A673 (cell line): Measurements from ENCODE around the gene BRME1. TPM values are rescaled to one million over a fixed set of nuclear protein-coding genes. Genes with fewer than 3 reads are reported as not detected.

Source experiments
- BruUV-seq: library from RNA; stranded (reverse); fragments of 400-500 nt; replicated peaks from 2 replicates; lab custom pipeline; 2021; lab: Mats Ljungman, UMichigan
- CTCF ChIA-PET: fragments of 300-600 bp; sonication (Branson Sonifier 250); formaldehyde crosslinking; loops from one replicate; lab custom pipeline; 2022; ENCODE audit warnings: antibody characterized with exemption; lab: Charles Lee
- POLR2A ChIA-PET: fragments of 300-600 bp; sonication (Branson Sonifier 250); formaldehyde crosslinking; loops from one replicate; lab custom pipeline; 2022; ENCODE audit warnings: antibody characterized with exemption; ENCODE audit not compliant: low non-redundant PET; lab: Charles Lee
- DNase-seq: peaks from one replicate; pipeline ENCODE4 v3.0.0-alpha.2; 2015; ENCODE audit warnings: low spot score
- H3K27ac ChIP-seq: fragments of 200-600 bp; sonication (generic); 2 replicates; pipeline ENCODE4 v1.5.1; 2016; ENCODE audit warnings: mixed run types, low read depth, mild to moderate bottlenecking, mixed read lengths, antibody characterized with exemption, low read length; ENCODE audit not compliant: poor library complexity, severe bottlenecking
- H3K27me3 ChIP-seq: fragments of 200-600 bp; sonication (generic); replicated peaks from 2 replicates; pipeline ENCODE4 v1.6.1; 2017; ENCODE audit warnings: mixed run types, low read depth, mild to moderate bottlenecking, mixed read lengths, antibody characterized with exemption, low read length; ENCODE audit not compliant: insufficient read depth, poor library complexity
- H3K36me3 ChIP-seq: fragments of 200-600 bp; sonication (generic); 2 replicates; pipeline ENCODE4 v1.6.1; 2016; ENCODE audit warnings: mixed run types, mild to moderate bottlenecking, mixed read lengths, antibody characterized with exemption, low read length; ENCODE audit not compliant: insufficient read depth, poor library complexity, severe bottlenecking
- H3K4me1 ChIP-seq: fragments of 200-600 bp; sonication (generic); 2 replicates; pipeline ENCODE4 v1.6.1; 2017; ENCODE audit warnings: mixed run types, mild to moderate bottlenecking, mixed read lengths, antibody characterized with exemption, low read length; ENCODE audit not compliant: insufficient read depth, poor library complexity, severe bottlenecking
- H3K4me3 ChIP-seq: fragments of 200-600 bp; sonication (generic); 2 replicates; pipeline ENCODE4 v1.5.1; 2016; ENCODE audit warnings: low read depth, mixed run types, mild to moderate bottlenecking, mixed read lengths, low read length; ENCODE audit not compliant: poor library complexity, severe bottlenecking
- H3K9me3 ChIP-seq: fragments of 200-600 bp; sonication (generic); 2 replicates; pipeline ENCODE4 v1.6.1; 2016; ENCODE audit warnings: mixed run types, low read depth, mild to moderate bottlenecking, mixed read lengths, antibody characterized with exemption, low read length; ENCODE audit not compliant: poor library complexity, severe bottlenecking
- CTCF ChIP-seq: fragments of 300-800, 200-600 bp; sonication (generic); conservative IDR thresholded peaks from 2 replicates; pipeline ENCODE4 v1.5.1; 2017; ENCODE audit warnings: low read depth, mild to moderate bottlenecking, antibody characterized with exemption, low read length, moderate library complexity, mixed read lengths
- EZH2 ChIP-seq: fragments of 200-600 bp; sonication (generic); IDR thresholded peaks from 2 replicates; pipeline ENCODE4 v1.6.1; 2017; ENCODE audit warnings: borderline replicate concordance, low read depth, mild to moderate bottlenecking, mixed read lengths, antibody characterized with exemption, low read length; ENCODE audit not compliant: poor library complexity, severe bottlenecking
- intact Hi-C: fragments of 100-400 bp; cut with micrococcal nuclease; formaldehyde crosslinking; loops from one replicate; pipeline ENCODE4 v1.10.0; 2022; ENCODE audit not compliant: unreplicated experiment
- total RNA-seq: library from RNA; stranded (reverse); gene quantifications from 2 replicates; pipeline ENCODE4 v1.2.3, GENCODE V29; 2021

Gene BRME1
- total RNA-seq, 1 experiment from 2014 or later, result 4.0 TPM

GRCh38 chr19:13877303-13877702 lies 28.6 kb downstream of the BRME1 start:
- Histone ChIP-seq H3K27ac (no peak overlapping the region), H3K4me1 (peaks cover 26% of the 10 kb centered on the region), H3K4me3 (no peak overlapping the region), H3K36me3 (no peaks in the 10 kb centered on the region), H3K27me3 (no peaks in the 10 kb centered on the region), H3K9me3 (no peaks in the 10 kb centered on the region)
- BruUV-seq, result no TSS peak
- intact Hi-C loops, result no loop called here
- ChIA-PET POLR2A (no interaction called here), CTCF (no interaction called here)
- TF ChIP-seq CTCF (no peak), EZH2 (no peak)
- no peak for DNase-seq

DNA sequence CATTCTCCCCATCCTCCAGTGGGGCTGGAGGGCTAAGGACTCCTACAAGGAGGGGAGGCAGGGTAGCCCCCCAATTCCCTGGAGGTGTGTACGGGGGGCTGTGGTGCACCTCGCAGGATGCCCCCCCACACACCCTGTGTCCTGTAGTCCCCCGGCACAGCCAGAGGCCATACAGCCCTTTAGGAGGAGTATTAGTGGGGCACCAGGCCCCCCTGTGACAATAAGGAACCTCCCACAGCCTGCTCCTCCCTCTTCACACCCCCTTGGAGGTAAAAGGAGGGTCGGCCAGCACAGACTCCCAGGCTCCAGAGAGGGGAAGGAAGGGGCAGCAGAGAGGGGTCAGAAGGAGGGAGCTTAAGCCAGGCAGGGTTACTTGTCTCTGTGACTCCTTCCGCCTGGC lies 29.1 kb downstream of the BRME1 start, which contains the start of gene NANOS3:
TSS of gene NANOS3 (plus strand) at position 301 of the 400 bp plus-strand sequence. CDS start 115 bp downstream, outside the sequence.
- peaks cover 26% of the 10 kb centered on the region for H3K4me1 ChIP-seq
- no peaks in the 10 kb centered on the region for H3K27me3 ChIP-seq
- ChIA-PET CTCF (no interaction called here), POLR2A (no interaction called here)
- BruUV-seq, result no TSS peak
- no peak for DNase-seq
- no peak within 1 kb of the TSS for H3K4me3 ChIP-seq
- H3K9me3 ChIP-seq, result no peaks in the 10 kb centered on the region
- H3K36me3 ChIP-seq, result no peaks in the 10 kb centered on the region
- TF ChIP-seq EZH2 (no peak), CTCF (no peak)
- intact Hi-C loops, result no loop called here
- no peak within 1 kb of the TSS for H3K27ac ChIP-seq

DNA sequence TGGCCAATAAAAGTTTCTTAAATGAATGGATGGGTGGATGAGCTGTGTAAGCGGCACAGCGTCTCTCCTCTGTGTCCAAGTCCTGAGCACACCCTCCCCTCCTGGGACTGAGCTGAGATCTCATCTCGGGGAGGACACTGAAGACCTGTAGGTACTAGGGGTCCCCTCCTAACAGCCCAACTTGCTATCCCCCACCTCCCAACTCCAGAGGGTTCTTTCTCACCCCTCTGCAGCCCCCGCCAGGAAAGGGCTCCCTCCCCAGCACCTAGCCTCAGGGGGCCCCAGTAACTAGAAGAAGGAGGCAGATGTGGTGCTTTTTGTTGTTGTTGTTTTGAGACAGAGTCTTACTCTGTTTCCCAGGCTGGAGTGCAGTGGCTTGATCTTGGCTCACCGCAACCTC lies 30.1 kb downstream of the BRME1 start:
- CTCF ChIA-PET, result no interaction called here
- Histone ChIP-seq H3K27ac (no peak overlapping the region), H3K36me3 (no peaks in the 10 kb centered on the region), H3K4me1 (peaks cover 19% of the 10 kb centered on the region), H3K9me3 (no peaks in the 10 kb centered on the region), H3K4me3 (no peak overlapping the region), H3K27me3 (no peaks in the 10 kb centered on the region)
- POLR2A ChIA-PET, result no interaction called here
- no peak for TF ChIP-seq CTCF
- intact Hi-C loops, result no loop called here
- DNase-seq, result no peak
- BruUV-seq, result no TSS peak
